IMR-90 (cell line): Measurements from ENCODE around the gene OR2F1. TPM values are rescaled to one million over a fixed set of nuclear protein-coding genes. Genes with fewer than 3 reads are reported as not detected.

Experiments used
- ATAC-seq: fragments of 200-7000 bp; cut with Tn5 transposase; 2 replicates; pipeline ENCODE4 v1.9.1; 2020; ENCODE audit warnings: low read depth, mild to moderate bottlenecking, moderate library complexity
- BruUV-seq: library from RNA; stranded (reverse); fragments of 400-500 nt; replicated peaks from 2 replicates; lab custom pipeline; 2021; lab: Mats Ljungman, UMichigan
- CTCF ChIA-PET: fragments of 300-600 bp; formaldehyde crosslinking; extraction: SDS; loops from one replicate; lab custom pipeline; 2021; ENCODE audit warnings: antibody characterized with exemption; lab: Yijun Ruan, JAX
- POLR2A ChIA-PET: fragments of 300-600 bp; sonication (Branson Sonifier 250); formaldehyde crosslinking; loops from one replicate; lab custom pipeline; 2022; ENCODE audit warnings: antibody characterized with exemption; ENCODE audit not compliant: unreplicated experiment; lab: Charles Lee
- DNase-seq: peaks from one replicate; pipeline ENCODE4 v3.0.0; 2013
- H2AFZ ChIP-seq: replicated peaks from 2 replicates; pipeline ENCODE3; 2013; ENCODE audit warnings: low read length, mild to moderate bottlenecking; ENCODE audit not compliant: poor library complexity
- H2AK5ac ChIP-seq: 2 replicates; pipeline ENCODE4 v1.6.1; 2013; ENCODE audit warnings: low read depth, low read length, inconsistent platforms
- H2AK9ac ChIP-seq: replicated peaks from 2 replicates; pipeline ENCODE3; 2013; ENCODE audit warnings: mild to moderate bottlenecking, low read depth, low read length, moderate library complexity; ENCODE audit not compliant: poor library complexity
- H2BK120ac ChIP-seq: 2 replicates; pipeline ENCODE4 v1.6.1; 2013; ENCODE audit warnings: low read depth, low read length, inconsistent platforms
- H2BK15ac ChIP-seq: 3 replicates; pipeline ENCODE4 v1.6.1; 2013; ENCODE audit warnings: low read depth, low read length, inconsistent platforms
- H2BK20ac ChIP-seq: 2 replicates; pipeline ENCODE4 v1.6.1; 2013; ENCODE audit warnings: low read depth, mild to moderate bottlenecking, inconsistent platforms, low read length, moderate library complexity
- H2BK5ac ChIP-seq: 2 replicates; pipeline ENCODE4 v1.6.1; 2013; ENCODE audit warnings: mild to moderate bottlenecking, low read depth, low read length, inconsistent platforms; ENCODE audit not compliant: poor library complexity, severe bottlenecking
- H3K14ac ChIP-seq: replicated peaks from 2 replicates; pipeline ENCODE4 v1.6.1; 2013; ENCODE audit warnings: low read depth, low read length, inconsistent platforms
- H3K18ac ChIP-seq: 2 replicates; pipeline ENCODE4 v1.6.1; 2013; ENCODE audit warnings: low read depth, low read length, control low read depth
- H3K23ac ChIP-seq: 2 replicates; pipeline ENCODE4 v1.6.1; 2013; ENCODE audit warnings: low read depth, low read length, inconsistent platforms
- H3K27ac ChIP-seq: 2 replicates; pipeline ENCODE4 v1.5.1; 2013; ENCODE audit warnings: mild to moderate bottlenecking, control low read depth, low read length; ENCODE audit not compliant: insufficient read depth
- H3K27me3 ChIP-seq: 2 replicates; pipeline ENCODE4 v1.6.1; 2013; ENCODE audit warnings: low read length; ENCODE audit not compliant: control insufficient read depth, insufficient read depth
- H3K36me3 ChIP-seq: 2 replicates; pipeline ENCODE4 v1.6.1; 2013; ENCODE audit warnings: low read length, mixed read lengths; ENCODE audit not compliant: control insufficient read depth, insufficient read depth
- H3K4ac ChIP-seq: 2 replicates; pipeline ENCODE4 v1.6.1; 2013; ENCODE audit warnings: low read depth, low read length, inconsistent platforms
- H3K4me1 ChIP-seq: 2 replicates; pipeline ENCODE4 v1.6.1; 2013; ENCODE audit warnings: low read length, mixed read lengths; ENCODE audit not compliant: control insufficient read depth, insufficient read depth
- H3K4me2 ChIP-seq: 2 replicates; pipeline ENCODE4 v1.6.1; 2013; ENCODE audit warnings: low read depth, mild to moderate bottlenecking, control low read depth, low read length, moderate library complexity
- H3K4me3 ChIP-seq: 2 replicates; pipeline ENCODE4 v1.5.1; 2013; ENCODE audit warnings: low read depth, mild to moderate bottlenecking, control low read depth, low read length, moderate library complexity; ENCODE audit not compliant: insufficient read depth
- H3K56ac ChIP-seq: 2 replicates; pipeline ENCODE4 v1.6.1; 2013; ENCODE audit warnings: low read length, inconsistent platforms; ENCODE audit not compliant: insufficient read depth; ENCODE audit errors: extremely low read depth
- H3K79me1 ChIP-seq, 2 experiments: 2 replicates each; pipeline ENCODE4 v1.6.1; 2013; ENCODE audit warnings: low read length in 2 of 2, inconsistent platforms in 1 of 2, low read depth in 1 of 2
- H3K9ac ChIP-seq: 2 replicates; pipeline ENCODE4 v1.6.1; 2013; ENCODE audit warnings: low read depth, low read length, control low read depth
- H3K9me1 ChIP-seq: 2 replicates; pipeline ENCODE4 v1.6.1; 2013; ENCODE audit warnings: low read length, inconsistent platforms; ENCODE audit not compliant: insufficient read depth
- H3K9me3 ChIP-seq: 2 replicates; pipeline ENCODE4 v1.6.1; 2013; ENCODE audit warnings: low read length; ENCODE audit not compliant: control insufficient read depth, insufficient read depth
- H4K20me1 ChIP-seq: 2 replicates; pipeline ENCODE4 v1.6.1; 2013; ENCODE audit warnings: low read length, inconsistent platforms; ENCODE audit not compliant: insufficient read depth
- H4K5ac ChIP-seq: 2 replicates; pipeline ENCODE4 v1.6.1; 2013; ENCODE audit warnings: mild to moderate bottlenecking, low read depth, low read length, control low read depth
- H4K8ac ChIP-seq, 2 experiments: 2 replicates each; pipeline ENCODE4 v1.6.1; 2013; ENCODE audit warnings: low read depth in 2 of 2, low read length in 2 of 2, control low read depth in 1 of 2, inconsistent platforms in 1 of 2
- H4K91ac ChIP-seq: 2 replicates; pipeline ENCODE4 v1.6.1; 2013; ENCODE audit warnings: low read depth, low read length, inconsistent platforms; ENCODE audit not compliant: insufficient read depth
- BHLHE40 ChIP-seq: fragments of 150-350 bp; IDR thresholded peaks from 2 replicates; pipeline ENCODE4 v1.6.1; 2016; ENCODE audit warnings: mild to moderate bottlenecking, low read depth, low read length
- CEBPB ChIP-seq: IDR thresholded peaks from 2 replicates; pipeline ENCODE4 v1.6.1; 2012; ENCODE audit warnings: low read depth, low read length, improper control_type of control experiment
- CHD1 ChIP-seq: IDR thresholded peaks from 2 replicates; pipeline ENCODE4 v1.6.1; 2012; ENCODE audit warnings: low read depth, low read length, improper control_type of control experiment
- CTCF ChIP-seq: conservative IDR thresholded peaks from 2 replicates; pipeline ENCODE4 v1.5.1; 2012; ENCODE audit warnings: mild to moderate bottlenecking, low read depth, low read length, improper control_type of control experiment
- ELK1 ChIP-seq: fragments of 150-350 bp; IDR thresholded peaks from 2 replicates; pipeline ENCODE4 v1.6.1; 2016; ENCODE audit warnings: low read depth, mild to moderate bottlenecking, low read length, moderate library complexity, borderline replicate concordance
- FOS ChIP-seq: fragments of 150-350 bp; IDR thresholded peaks from 2 replicates; pipeline ENCODE4 v1.6.1; 2016; ENCODE audit warnings: low read depth, low read length
- MAFK ChIP-seq: IDR thresholded peaks from 2 replicates; pipeline ENCODE4 v1.6.1; 2012; ENCODE audit warnings: low read depth, low read length, improper control_type of control experiment
- MAZ ChIP-seq: IDR thresholded peaks from 2 replicates; pipeline ENCODE4 v1.6.1; 2012; ENCODE audit warnings: low read depth, mild to moderate bottlenecking, low read length, improper control_type of control experiment, moderate library complexity, borderline replicate concordance
- MXI1 ChIP-seq: IDR thresholded peaks from 2 replicates; pipeline ENCODE4 v1.6.1; 2012; ENCODE audit warnings: low read depth, mild to moderate bottlenecking, low read length, moderate library complexity, borderline replicate concordance
- NFE2L2 ChIP-seq: fragments of 150-350 bp; IDR thresholded peaks from 2 replicates; pipeline ENCODE4 v1.6.1; 2016; ENCODE audit warnings: low read depth, mild to moderate bottlenecking, low read length
- POLR2A ChIP-seq: IDR thresholded peaks from 2 replicates; pipeline ENCODE4 v1.6.1; 2012; ENCODE audit warnings: mild to moderate bottlenecking, low read depth, low read length
- RAD21 ChIP-seq: IDR thresholded peaks from 2 replicates; pipeline ENCODE4 v1.6.1; 2012; ENCODE audit warnings: low read length, improper control_type of control experiment
- RCOR1 ChIP-seq: IDR thresholded peaks from 2 replicates; pipeline ENCODE4 v1.6.1; 2012; ENCODE audit warnings: mild to moderate bottlenecking, low read length, improper control_type of control experiment; ENCODE audit not compliant: insufficient replicate concordance
- RFX5 ChIP-seq: IDR thresholded peaks from 2 replicates; pipeline ENCODE4 v1.8.0; 2012; ENCODE audit warnings: low read depth, mild to moderate bottlenecking, low read length, moderate library complexity
- SMC3 ChIP-seq: fragments of 150-350 bp; IDR thresholded peaks from 2 replicates; pipeline ENCODE4 v1.6.1; 2016; ENCODE audit warnings: low read depth, mild to moderate bottlenecking, antibody characterized with exemption, low read length, moderate library complexity
- USF2 ChIP-seq: fragments of 150-350 bp; IDR thresholded peaks from 2 replicates; pipeline ENCODE4 v1.6.1; 2017; ENCODE audit warnings: mild to moderate bottlenecking, antibody characterized with exemption, low read length, low read depth
- WGBS, 2 experiments: methylation state at CpG; one replicate each; pipeline versions ENCODE4 v1.1.5 to v1.1.7; 2013; ENCODE audit warnings: missing lambda C conversion rate in 2 of 2; ENCODE audit not compliant: insufficient read length in 1 of 2; ENCODE audit errors: extremely low coverage in 2 of 2; 5-methylcytosine and 5-hydroxymethylcytosine counted together
- dilution Hi-C: fragments of 300-500 bp; cut with HindIII; formaldehyde crosslinking; loops from one replicate; pipeline ENCODE4 v1.14.3; 2018; ENCODE audit warnings: low sequenced_read_pairs; ENCODE audit not compliant: unreplicated experiment
- in situ Hi-C: fragments of 300-500 bp; cut with MboI; formaldehyde crosslinking; loops from 3 replicates; pipeline ENCODE4 v1.14.3; 2019; ENCODE audit warnings: low sequenced_read_pairs, inconsistent platforms, mixed read lengths
- intact Hi-C: fragments of 100-400 bp; cut with micrococcal nuclease; formaldehyde crosslinking; loops from 2 replicates; pipeline ENCODE4 v1.10.0; 2022
- polyA plus RNA-seq, 3 experiments: library from polyadenylated mRNA; depleted of rRNA; stranded (reverse); fragments of >200 nt; gene quantifications; 2 replicates each; pipeline ENCODE4 v1.2.3, GENCODE V29; 2012; ENCODE audit warnings: low replicate concordance in 1 of 3
- total RNA-seq: library from RNA; depleted of rRNA; stranded (reverse); fragments of >200 nt; gene quantifications from 2 replicates; pipeline ENCODE4 v1.2.3, GENCODE V29; 2012

The OR2F1 gene
- total and polyA plus RNA-seq, 2 of the 4 experiments (the other 2 are of a cell fraction), result not detected

GRCh38 chr7:143906151-143906550 is 48.5 kb upstream of the OR2F1 start:
- no peak overlapping the region for H3K23ac ChIP-seq
- no peak overlapping the region for H3K56ac ChIP-seq
- H4K5ac ChIP-seq, result no peak overlapping the region
- no peaks in the 10 kb centered on the region for H3K27me3 ChIP-seq
- no peak overlapping the region for H3K27ac ChIP-seq
- no peak overlapping the region for H4K91ac ChIP-seq
- no peak overlapping the region for H3K14ac ChIP-seq
- H2BK15ac ChIP-seq, result no peak overlapping the region
- intact Hi-C loops (no loop called here), dilution Hi-C loops (no loop called here), in situ Hi-C loops (no loop called here)
- POLR2A ChIA-PET, result no interaction called here
- H2AK5ac ChIP-seq, result no peak overlapping the region
- H2BK20ac ChIP-seq, result no peak overlapping the region
- H3K4me2 ChIP-seq, result no peak overlapping the region
- H2AK9ac ChIP-seq, result no peak overlapping the region
- CTCF ChIA-PET, result no interaction called here
- H3K79me1 ChIP-seq, result peaks cover 0 to 1% of the 10 kb centered on the region in 2 experiments; a peak in 2 of 4 replicates
- H4K8ac ChIP-seq, result no peak overlapping the region
- H3K9me3 ChIP-seq, result no peaks in the 10 kb centered on the region
- DNase-seq, result no peak
- H3K9me1 ChIP-seq, result peaks cover 3% of the 10 kb centered on the region; the same call in 1 of the 2 replicates
- peaks cover 12% of the 10 kb centered on the region for H3K4me1 ChIP-seq
- H3K4me3 ChIP-seq, result no peak overlapping the region
- no peaks in the 10 kb centered on the region for H3K36me3 ChIP-seq
- TF ChIP-seq CTCF (no peak), RCOR1 (no peak), USF2 (no peak), MXI1 (no peak), RAD21 (no peak), CHD1 (no peak), SMC3 (no peak), FOS (no peak), NFE2L2 (no peak), RFX5 (no peak), BHLHE40 (no peak), ELK1 (no peak), CEBPB (no peak), POLR2A (no peak), MAFK (no peak), MAZ (no peak)
- no peak for ATAC-seq
- no peak overlapping the region for H3K4ac ChIP-seq
- H3K18ac ChIP-seq, result no peak overlapping the region
- WGBS, 2 experiments, result 86% methylated on average over 1 of the region's 9 CpGs; no CpG with 5 or more reads in 1 of the 2 experiments
- H3K9ac ChIP-seq, result no peak overlapping the region
- H2BK120ac ChIP-seq, result no peak overlapping the region
- H4K20me1 ChIP-seq, result 0 out of 2 replicates have a peak, but pooled peaks cover under 1% of the 10 kb centered on the region
- H2AFZ ChIP-seq, result no peak overlapping the region
- no TSS peak for BruUV-seq
- no peak overlapping the region for H2BK5ac ChIP-seq
